ENCODE data around the gene CYP19A1. TPM values are rescaled to one million over a fixed set of nuclear protein-coding genes. Genes with fewer than 3 reads are reported as not detected.

Gene CYP19A1
- total and polyA plus RNA-seq, 7 donors: 0.10 to 0.71 (median 0.41) TPM; not detected in 4

- H3K4me3 ChIP-seq: no peak overlapping the region
- no peaks in the 10 kb centered on the region for H3K36me3 ChIP-seq
- H3K27ac ChIP-seq: no peak overlapping the region
- H3K27me3 ChIP-seq: no peaks in the 10 kb centered on the region
- H3K4me1 ChIP-seq: no peaks in the 10 kb centered on the region
- DNase-seq: no peak
- 87 to 88% methylated on average over 6 of the region's 6 CpGs for WGBS, 2 donors
- no peak for TF ChIP-seq POLR2A (IDR thresholded peaks at IDR 0.05)
- TF ChIP-seq POLR2AphosphoS5 (IDR thresholded peaks at IDR 0.05): no peak
- TF ChIP-seq, protein P1, sequence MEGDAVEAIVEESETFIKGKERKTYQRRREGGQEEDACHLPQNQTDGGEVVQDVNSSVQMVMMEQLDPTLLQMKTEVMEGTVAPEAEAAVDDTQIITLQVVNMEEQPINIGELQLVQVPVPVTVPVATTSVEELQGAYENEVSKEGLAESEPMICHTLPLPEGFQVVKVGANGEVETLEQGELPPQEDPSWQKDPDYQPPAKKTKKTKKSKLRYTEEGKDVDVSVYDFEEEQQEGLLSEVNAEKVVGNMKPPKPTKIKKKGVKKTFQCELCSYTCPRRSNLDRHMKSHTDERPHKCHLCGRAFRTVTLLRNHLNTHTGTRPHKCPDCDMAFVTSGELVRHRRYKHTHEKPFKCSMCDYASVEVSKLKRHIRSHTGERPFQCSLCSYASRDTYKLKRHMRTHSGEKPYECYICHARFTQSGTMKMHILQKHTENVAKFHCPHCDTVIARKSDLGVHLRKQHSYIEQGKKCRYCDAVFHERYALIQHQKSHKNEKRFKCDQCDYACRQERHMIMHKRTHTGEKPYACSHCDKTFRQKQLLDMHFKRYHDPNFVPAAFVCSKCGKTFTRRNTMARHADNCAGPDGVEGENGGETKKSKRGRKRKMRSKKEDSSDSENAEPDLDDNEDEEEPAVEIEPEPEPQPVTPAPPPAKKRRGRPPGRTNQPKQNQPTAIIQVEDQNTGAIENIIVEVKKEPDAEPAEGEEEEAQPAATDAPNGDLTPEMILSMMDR (IDR thresholded peaks at IDR 0.05): no peak
- no peak for TF ChIP-seq EP300 (IDR thresholded peaks at IDR 0.05)
- intact Hi-C loops (cut with DNase I): no loop called here
- H3K9me3 ChIP-seq: no peaks in the 10 kb centered on the region
Observed at GRCh38 chr15:51356983-51357382, 18.6 kb upstream of the CYP19A1 start.

GRCh38 chr15:51356147-51356546 lies 17.8 kb upstream of the CYP19A1 start:
- intact Hi-C loops (cut with DNase I): no loop called here
- H3K4me3 ChIP-seq: no peak overlapping the region
- H3K36me3 ChIP-seq: no peaks in the 10 kb centered on the region
- H3K27me3 ChIP-seq: no peaks in the 10 kb centered on the region
- 86 to 97% methylated on average over 5 of the region's 5 CpGs for WGBS, 2 donors
- no peak overlapping the region for H3K27ac ChIP-seq
- no peak for DNase-seq
- H3K4me1 ChIP-seq: no peaks in the 10 kb centered on the region
- no peaks in the 10 kb centered on the region for H3K9me3 ChIP-seq
- TF ChIP-seq POLR2AphosphoS5 (IDR thresholded peaks at IDR 0.05) (no peak), EP300 (IDR thresholded peaks at IDR 0.05) (no peak), POLR2A (IDR thresholded peaks at IDR 0.05) (no peak)
- TF ChIP-seq, protein P1 (IDR thresholded peaks at IDR 0.05): no peak

GRCh38 chr15:51355096-51355495 lies 16.7 kb upstream of the CYP19A1 start:
- H3K27me3 ChIP-seq: no peaks in the 10 kb centered on the region
- no peak overlapping the region for H3K27ac ChIP-seq
- DNase-seq: no peak
- no peak overlapping the region for H3K4me3 ChIP-seq
- no peaks in the 10 kb centered on the region for H3K36me3 ChIP-seq
- H3K9me3 ChIP-seq: no peaks in the 10 kb centered on the region
- no peak for TF ChIP-seq POLR2A (IDR thresholded peaks at IDR 0.05)
- TF ChIP-seq EP300 (IDR thresholded peaks at IDR 0.05): no peak
- no peak for TF ChIP-seq POLR2AphosphoS5 (IDR thresholded peaks at IDR 0.05)
- TF ChIP-seq, protein P1 (IDR thresholded peaks at IDR 0.05): no peak
- WGBS, 2 donors: 90 to 92% methylated on average over 1 of the region's 1 CpG
- intact Hi-C loops (cut with DNase I): no loop called here
- peaks cover 0 to under 1% (median 0%) of the 10 kb centered on the region in 4 donors for H3K4me1 ChIP-seq

DNA sequence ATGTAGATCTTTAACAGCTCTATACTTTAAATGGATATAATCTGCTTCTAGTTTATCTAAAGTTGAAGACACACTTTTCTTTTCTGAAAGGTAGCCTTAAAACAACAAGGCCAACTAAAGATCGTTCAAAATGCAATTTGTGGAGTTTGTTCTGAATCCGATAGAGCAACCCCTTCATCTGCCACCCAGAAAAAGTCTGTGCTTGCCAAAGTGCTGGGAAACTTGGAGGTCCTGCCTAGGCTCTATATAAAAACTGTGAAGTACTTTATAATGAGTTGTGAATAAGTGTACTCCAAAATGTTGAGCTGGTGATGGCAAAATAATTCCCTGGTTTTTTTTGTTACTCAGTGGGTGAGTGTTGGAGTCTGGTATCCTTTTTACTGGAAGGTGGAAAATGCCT lies 15.6 kb upstream of the CYP19A1 start:
- H3K4me1 ChIP-seq: peaks cover 0 to 11% (median 5%) of the 10 kb centered on the region in 4 donors

More for the DNA sequence above, 15.6 kb upstream of the CYP19A1 start:
- Histone ChIP-seq H3K27ac (no peak overlapping the region), H3K36me3 (no peaks in the 10 kb centered on the region), H3K9me3 (no peaks in the 10 kb centered on the region), H3K27me3 (no peaks in the 10 kb centered on the region), H3K4me3 (no peak overlapping the region)
- DNase-seq: no peak
- intact Hi-C loops (cut with DNase I): no loop called here
- WGBS, 2 donors: 35 to 71% methylated on average over 2 of the region's 2 CpGs
- TF ChIP-seq POLR2AphosphoS5 (IDR thresholded peaks at IDR 0.05) (no peak), EP300 (IDR thresholded peaks at IDR 0.05) (no peak), POLR2A (IDR thresholded peaks at IDR 0.05) (no peak)
- TF ChIP-seq, protein P1 (IDR thresholded peaks at IDR 0.05): no peak

Measured in sigmoid colon (tissue), 7 donors.